Measurements from ENCODE around the gene UTP18.

The UTP18 gene

DNA sequence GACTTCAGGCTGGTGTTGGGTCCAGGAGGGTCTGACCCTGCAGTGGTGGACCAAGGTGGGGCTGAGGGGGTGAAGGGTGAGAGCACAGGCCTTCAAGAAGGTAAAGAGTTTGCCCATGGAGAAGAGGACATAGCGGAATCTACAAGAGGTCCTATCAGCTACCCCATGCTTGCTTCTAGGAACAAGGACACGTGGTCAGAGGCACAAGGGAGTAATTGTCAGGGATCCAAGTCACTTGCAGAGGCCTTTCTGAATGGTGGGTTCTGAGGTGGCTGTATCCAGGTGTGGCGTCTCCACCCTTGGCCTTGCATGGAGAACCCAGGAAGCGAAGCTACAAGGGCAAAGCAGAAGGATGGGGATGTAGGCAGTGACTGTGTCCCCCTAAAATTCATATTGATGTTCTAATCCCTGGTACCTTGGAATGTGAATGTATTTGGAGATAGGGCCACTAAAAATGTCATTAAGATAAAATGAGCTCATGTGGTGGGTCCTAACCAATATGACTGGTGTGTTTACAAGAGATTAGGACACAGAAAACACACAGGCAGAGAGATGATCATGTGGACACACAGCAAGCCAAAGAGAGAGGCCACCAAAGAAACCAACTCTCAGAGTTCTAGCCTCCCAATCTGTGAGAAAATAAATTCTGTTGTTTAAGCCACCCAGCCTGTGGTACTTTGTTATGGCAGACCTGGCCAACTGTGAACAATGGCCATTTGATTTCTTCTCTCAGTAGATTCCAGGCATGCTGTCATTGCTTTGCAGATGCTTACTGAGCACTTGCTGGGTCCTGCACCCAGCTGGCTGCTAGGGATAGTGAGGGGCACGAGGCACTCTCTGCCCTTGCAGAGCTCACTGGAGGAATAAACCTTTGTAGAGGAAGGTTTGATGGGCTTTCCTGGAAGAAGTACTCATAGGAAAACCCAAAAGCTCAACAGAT is 75.8 kb downstream of the UTP18 start:
- DNase-seq: no peak

DNA sequence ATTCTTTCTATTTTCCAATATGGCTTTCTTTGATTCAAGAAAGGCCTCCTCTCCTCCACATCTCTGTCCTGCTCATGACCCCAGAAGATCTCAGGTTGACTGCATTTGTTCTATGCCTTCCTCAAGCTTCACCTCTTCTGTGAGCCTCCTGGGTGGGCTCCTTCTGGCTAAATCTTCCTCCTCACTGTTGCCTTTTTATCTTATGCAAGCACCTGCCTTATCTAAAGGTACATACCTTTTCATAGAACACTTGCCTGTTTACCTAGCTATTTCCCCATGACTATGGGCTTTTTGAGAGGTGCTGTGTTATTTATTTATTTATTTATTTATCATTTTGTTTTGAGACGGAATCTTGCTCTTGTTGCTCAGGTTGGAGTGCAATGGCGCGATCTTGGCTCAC is 81.1 kb downstream of the UTP18 start:
- DNase-seq: no peak

DNA sequence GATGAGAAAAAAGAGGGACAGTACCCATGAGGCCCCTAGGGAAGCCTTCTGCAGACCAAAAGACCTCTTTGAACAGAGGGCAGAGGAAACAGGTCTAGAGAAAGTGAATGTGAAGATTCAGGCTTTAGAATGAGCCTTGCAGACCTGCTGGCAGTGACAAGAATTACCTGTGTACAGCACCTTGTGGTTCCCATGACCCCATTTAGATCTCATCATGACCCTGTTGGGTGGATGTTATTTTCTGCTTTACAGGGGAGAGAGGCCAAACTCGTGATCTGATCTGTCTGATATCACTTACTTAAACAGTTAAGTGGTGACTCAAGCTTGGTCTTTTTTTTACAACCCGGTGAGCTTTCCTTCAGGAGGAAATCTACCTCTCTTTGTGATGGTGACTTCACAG is 81.9 kb downstream of the UTP18 start:
- DNase-seq: no peak

DNA sequence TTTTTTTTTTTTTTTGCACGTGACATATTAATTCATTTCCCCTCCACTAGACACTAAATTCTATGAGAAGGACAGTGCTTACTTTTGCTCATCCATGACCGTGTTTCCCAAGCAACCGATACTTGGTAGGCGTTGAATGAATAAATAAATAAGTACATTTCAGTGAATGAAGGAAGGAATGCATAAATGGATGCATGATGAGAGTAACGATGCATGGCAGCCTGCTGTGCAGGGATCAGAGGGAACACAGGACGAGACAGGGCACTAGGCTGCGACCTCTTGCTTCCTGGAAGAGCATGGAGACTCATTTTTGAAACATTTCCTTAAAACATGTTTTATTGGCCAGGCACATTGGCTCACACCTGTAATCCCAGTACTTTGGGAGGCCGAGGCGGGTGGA is 84.2 kb downstream of the UTP18 start:
- no peak for DNase-seq

- DNase-seq: peak; percentile 69
These were observed 86.1 kb downstream of the UTP18 start for GRCh38 chr17:51346218-51346982.

Measured in midbrain (tissue), 1 donor.